Activated T-helper 17 cell treated with anti-CD3 and anti-CD28 coated beads, Interleukin-2, amount 50 U/mL, for 72 hours (primary cell): ENCODE measurements around the gene COQ10A. TPM values are rescaled to one million over a fixed set of nuclear protein-coding genes. Genes with fewer than 3 reads are reported as not detected.
"Not testable (repeated sequence)": the region's sequence is repeated elsewhere in the genome, so short reads cannot be mapped to it uniquely, and the experiment has no call there.

Experiments
- ATAC-seq: fragments of 150-1000 bp; cut with Tn5 transposase; replicated peaks from 2 replicates; pipeline ENCODE4 v1.10.0; 2021; ENCODE audit warnings: mild to moderate bottlenecking, moderate library complexity
- H3K27ac Mint-ChIP-seq: one replicate; pipeline ENCODE4 v1.8.0; 2022; ENCODE audit warnings: mixed read lengths
- H3K27me3 Mint-ChIP-seq: one replicate; pipeline ENCODE4 v1.8.0; 2022; ENCODE audit warnings: mixed read lengths
- H3K36me3 Mint-ChIP-seq: one replicate; pipeline ENCODE4 v1.8.0; 2022; ENCODE audit warnings: low read depth, mild to moderate bottlenecking, mixed read lengths
- H3K4me1 Mint-ChIP-seq: one replicate; pipeline ENCODE4 v1.8.0; 2022; ENCODE audit warnings: mixed read lengths
- H3K4me3 Mint-ChIP-seq: one replicate; pipeline ENCODE4 v1.8.0; 2022; ENCODE audit warnings: mild to moderate bottlenecking, mixed read lengths
- H3K9me3 Mint-ChIP-seq: one replicate; pipeline ENCODE4 v1.8.0; 2022; ENCODE audit warnings: mixed read lengths
- total RNA-seq, 2 donors: library from RNA; stranded (reverse); gene quantifications; one replicate each; pipeline ENCODE4 v1.2.3, GENCODE V29; 2022

The COQ10A gene
- total RNA-seq, 2 donors from 2014 or later, result 5.3 to 9.7 TPM

DNA sequence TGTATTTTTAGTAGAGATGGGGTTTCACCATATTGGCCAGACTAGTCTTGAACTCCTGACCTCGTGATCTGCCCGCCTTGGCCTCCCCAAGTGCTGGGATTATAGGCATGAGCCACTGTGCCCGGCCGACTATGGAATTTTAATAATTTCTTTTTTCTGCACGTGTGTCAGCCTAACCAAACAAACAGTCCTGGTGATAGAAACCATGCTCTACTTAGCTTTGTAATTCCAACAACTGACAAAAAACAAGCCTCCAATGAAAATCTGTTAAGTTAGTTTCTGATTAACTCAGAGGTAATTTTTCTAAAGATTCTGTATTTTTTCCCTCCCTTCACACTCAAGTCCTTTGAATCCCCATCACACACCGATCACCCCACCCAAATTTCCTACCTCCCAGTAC, 15.3 kb downstream of the COQ10A start:
- Mint-ChIP-seq H3K4me1 (no peaks in the 10 kb centered on the region), H3K27me3 (no peaks in the 10 kb centered on the region), H3K4me3 (no peak overlapping the region), H3K9me3 (no peaks in the 10 kb centered on the region), H3K27ac (peak overlapping the region; percentile 27), H3K36me3 (peaks cover 93% of the 10 kb centered on the region)
- no peak for ATAC-seq

- no peak overlapping the region for H3K4me3 Mint-ChIP-seq
Observed at GRCh38 chr12:56282579-56282978, 15.8 kb downstream of the COQ10A start.

GRCh38 chr12:56284263-56284662, 17.5 kb downstream of the COQ10A start:
- not testable (repeated sequence) for ATAC-seq

More at GRCh38 chr12:56282579-56282978, 15.8 kb downstream of the COQ10A start:
- peak overlapping the region; percentile 27 for H3K27ac Mint-ChIP-seq
- no peaks in the 10 kb centered on the region for H3K4me1 Mint-ChIP-seq
- ATAC-seq, result no peak
- H3K9me3 Mint-ChIP-seq, result no peaks in the 10 kb centered on the region
- no peaks in the 10 kb centered on the region for H3K27me3 Mint-ChIP-seq
- H3K36me3 Mint-ChIP-seq, result peaks cover 89% of the 10 kb centered on the region

DNA sequence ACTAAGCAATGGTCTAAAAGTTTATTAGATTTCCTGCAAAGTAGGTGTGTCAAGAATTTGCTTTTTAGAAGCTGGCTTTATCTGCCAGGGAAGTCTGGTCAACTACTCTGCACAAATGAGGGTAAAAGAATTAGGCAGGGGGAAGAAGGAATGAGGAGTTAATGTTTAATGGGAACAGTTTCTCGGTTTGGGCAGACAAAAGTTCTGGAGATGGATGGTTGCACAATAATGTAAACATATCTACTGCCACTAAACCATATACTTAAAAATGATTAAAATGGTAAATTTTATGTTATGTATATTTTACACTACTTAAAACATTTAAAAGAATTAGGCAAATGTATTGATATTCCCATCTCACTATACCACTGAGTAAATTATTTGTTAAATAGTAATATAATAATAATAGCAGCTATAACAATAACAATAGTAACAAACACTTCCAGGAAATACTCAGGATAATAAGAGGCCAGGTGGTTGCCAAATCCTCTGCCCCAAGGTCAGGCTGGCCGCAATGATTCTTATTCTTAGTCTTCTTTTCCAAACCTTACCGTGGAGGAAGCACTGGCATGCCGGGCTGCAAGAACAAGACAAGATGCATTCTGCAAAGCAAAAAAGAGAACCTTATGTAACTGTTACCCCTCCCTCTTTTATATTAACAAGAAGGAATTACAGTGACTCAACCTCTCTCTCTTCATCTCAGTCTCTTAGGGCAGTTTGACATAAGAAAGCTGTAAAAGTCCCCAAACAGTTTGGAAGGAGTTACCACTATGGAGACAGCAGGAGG, 19.5 kb downstream of the COQ10A start:
- no peaks in the 10 kb centered on the region for H3K27me3 Mint-ChIP-seq
- no peak for ATAC-seq
- no peak overlapping the region for H3K4me3 Mint-ChIP-seq
- H3K9me3 Mint-ChIP-seq, result no peaks in the 10 kb centered on the region
- H3K4me1 Mint-ChIP-seq, result peaks cover 2% of the 10 kb centered on the region
- peak overlapping the region; percentile 57 for H3K27ac Mint-ChIP-seq
- peaks cover 89% of the 10 kb centered on the region for H3K36me3 Mint-ChIP-seq

More at GRCh38 chr12:56284263-56284662, 17.5 kb downstream of the COQ10A start:
- not testable (repeated sequence) for H3K9me3 Mint-ChIP-seq, H3K27me3 Mint-ChIP-seq, H3K4me1 Mint-ChIP-seq, H3K4me3 Mint-ChIP-seq, H3K27ac Mint-ChIP-seq
- H3K36me3 Mint-ChIP-seq, result peaks cover 90% of the 10 kb centered on the region

DNA sequence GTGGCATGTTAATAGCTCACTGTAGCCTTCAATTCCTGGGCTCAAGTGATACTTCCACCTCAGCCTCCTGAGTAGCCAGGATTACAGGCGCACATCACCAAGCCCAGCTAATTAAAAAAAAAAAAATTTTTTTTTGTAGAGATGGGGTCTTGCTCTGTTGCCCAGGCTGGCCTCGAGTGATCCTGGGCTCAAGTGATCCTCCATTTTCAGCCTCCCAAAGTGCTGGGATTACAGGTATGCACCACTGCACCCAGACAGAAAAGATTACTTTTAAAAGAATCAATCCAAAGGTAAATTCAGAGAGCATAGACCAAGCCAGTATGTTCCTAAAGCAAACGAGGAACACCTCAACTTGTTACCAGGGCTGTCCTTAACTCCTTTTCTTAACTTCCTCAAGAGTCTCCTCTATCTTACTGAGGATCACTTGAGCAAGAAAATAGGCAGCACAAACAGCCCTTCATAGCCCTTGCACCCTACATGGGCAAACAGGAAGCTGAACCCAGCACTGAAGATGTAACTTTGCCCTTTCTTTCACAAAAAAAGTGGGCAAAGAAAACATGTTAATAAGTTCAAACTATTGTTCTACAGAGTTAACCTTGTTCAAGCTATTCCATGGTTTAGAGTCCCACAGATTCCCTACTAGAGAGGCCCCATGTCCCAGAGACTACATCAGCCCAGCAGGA, 22.1 kb downstream of the COQ10A start:
- ATAC-seq, result no peak
- no peak overlapping the region for H3K4me3 Mint-ChIP-seq
- no peak overlapping the region for H3K27ac Mint-ChIP-seq
- no peaks in the 10 kb centered on the region for H3K9me3 Mint-ChIP-seq
- peaks cover 12% of the 10 kb centered on the region for H3K4me1 Mint-ChIP-seq
- H3K36me3 Mint-ChIP-seq, result peaks cover 84% of the 10 kb centered on the region
- no peaks in the 10 kb centered on the region for H3K27me3 Mint-ChIP-seq

GRCh38 chr12:56293795-56294194, 27.1 kb downstream of the COQ10A start:
- H3K27ac Mint-ChIP-seq, result no peak overlapping the region
- H3K27me3 Mint-ChIP-seq, result no peaks in the 10 kb centered on the region
- no peak for ATAC-seq
- H3K9me3 Mint-ChIP-seq, result no peaks in the 10 kb centered on the region
- H3K36me3 Mint-ChIP-seq, result peaks cover 88% of the 10 kb centered on the region
- no peak overlapping the region for H3K4me3 Mint-ChIP-seq
- peaks cover 28% of the 10 kb centered on the region for H3K4me1 Mint-ChIP-seq

GRCh38 chr12:56296295-56296694, 29.6 kb downstream of the COQ10A start:
- Mint-ChIP-seq H3K36me3 (peaks cover 76% of the 10 kb centered on the region), H3K4me1 (peaks cover 32% of the 10 kb centered on the region), H3K9me3 (no peaks in the 10 kb centered on the region), H3K27ac (no peak overlapping the region), H3K27me3 (no peaks in the 10 kb centered on the region), H3K4me3 (peak overlapping the region; percentile 81)
- ATAC-seq, result no peak

GRCh38 chr12:56297400-56297799, 30.7 kb downstream of the COQ10A start:
- Mint-ChIP-seq H3K27ac (peak overlapping the region; percentile 25), H3K36me3 (peaks cover 67% of the 10 kb centered on the region), H3K4me1 (peaks cover 28% of the 10 kb centered on the region), H3K4me3 (peak overlapping the region; percentile 81), H3K9me3 (no peaks in the 10 kb centered on the region), H3K27me3 (no peaks in the 10 kb centered on the region)
- ATAC-seq, result no peak

DNA sequence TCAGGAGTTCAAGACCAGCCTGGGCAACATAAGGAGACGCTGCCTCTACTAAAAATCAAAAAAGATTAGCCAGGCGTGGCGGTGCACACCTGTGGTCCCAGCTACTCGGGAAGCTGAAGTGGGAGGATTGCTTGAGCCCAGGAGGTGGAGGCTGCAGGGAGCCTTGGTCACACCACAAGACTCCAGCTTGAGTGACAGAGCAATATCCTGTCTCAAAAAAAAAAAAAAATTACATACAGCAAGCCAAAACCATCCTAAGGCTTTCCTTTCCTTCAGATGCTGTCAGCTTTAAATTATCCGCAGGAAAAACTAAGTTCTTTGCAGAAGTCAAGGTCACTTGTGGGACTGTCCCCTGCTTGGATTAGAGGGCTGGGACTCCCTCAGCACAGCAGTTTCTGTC, 32.1 kb downstream of the COQ10A start:
- Mint-ChIP-seq H3K4me1 (peaks cover 23% of the 10 kb centered on the region), H3K4me3 (peak overlapping the region; percentile 81), H3K27ac (peak overlapping the region; percentile 89), H3K27me3 (no peaks in the 10 kb centered on the region), H3K36me3 (peaks cover 56% of the 10 kb centered on the region), H3K9me3 (no peaks in the 10 kb centered on the region)
- no peak for ATAC-seq

DNA sequence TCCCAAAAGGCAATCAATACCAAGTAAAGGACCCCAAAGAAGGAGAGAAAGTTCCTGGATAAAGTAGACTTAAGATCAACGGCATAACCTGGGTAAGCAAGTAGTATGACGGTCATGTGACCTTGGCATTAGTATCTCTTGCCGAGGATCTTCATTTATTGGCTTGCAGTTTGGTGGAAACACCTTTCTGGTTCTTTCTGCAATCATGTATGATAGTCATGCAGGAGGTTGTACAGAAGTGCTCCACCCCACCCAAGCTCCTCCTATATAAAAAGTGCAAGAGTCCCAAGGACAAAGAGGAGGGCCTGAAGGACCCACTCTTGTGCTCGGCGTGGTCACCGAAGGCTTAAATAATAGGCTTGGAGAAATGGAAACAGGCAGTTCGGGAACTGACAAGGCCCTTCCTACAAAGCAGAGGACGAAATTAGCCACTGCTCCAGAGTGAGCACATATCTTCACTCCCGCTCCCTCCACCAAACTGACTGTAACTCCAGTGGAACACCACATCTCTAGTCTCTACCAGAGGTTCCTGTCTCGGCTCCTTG, 32.6 kb downstream of the COQ10A start:
- H3K4me3 Mint-ChIP-seq, result peak overlapping the region; percentile 81
- H3K27me3 Mint-ChIP-seq, result no peaks in the 10 kb centered on the region
- peaks cover 56% of the 10 kb centered on the region for H3K36me3 Mint-ChIP-seq
- ATAC-seq, result peak; percentile 2
- no peaks in the 10 kb centered on the region for H3K9me3 Mint-ChIP-seq
- H3K27ac Mint-ChIP-seq, result peak overlapping the region; percentile 89
- peaks cover 23% of the 10 kb centered on the region for H3K4me1 Mint-ChIP-seq

- peaks cover 23% of the 10 kb centered on the region for H3K4me1 Mint-ChIP-seq
- H3K27ac Mint-ChIP-seq, result peak within 1 kb of the TSS; percentile 89
- H3K27me3 Mint-ChIP-seq, result no peaks in the 10 kb centered on the region
- no peaks in the 10 kb centered on the region for H3K9me3 Mint-ChIP-seq
- H3K4me3 Mint-ChIP-seq, result peak within 1 kb of the TSS; percentile 81
- peak; percentile 99 for ATAC-seq
- peaks cover 58% of the 10 kb centered on the region for H3K36me3 Mint-ChIP-seq
Observed at GRCh38 chr12:56299853-56300643, 33.3 kb downstream of the COQ10A start, which contains the start of gene CS. TSS of gene CS (minus strand) at chr12:56300330. CDS start at chr12:56300201, 129 bp downstream.

GRCh38 chr12:56300644-56301464, 34.1 kb downstream of the COQ10A start:
- H3K9me3 Mint-ChIP-seq, result no peaks in the 10 kb centered on the region
- peaks cover 23% of the 10 kb centered on the region for H3K4me1 Mint-ChIP-seq
- H3K4me3 Mint-ChIP-seq, result peak overlapping the region; percentile 81
- no peaks in the 10 kb centered on the region for H3K27me3 Mint-ChIP-seq
- peak overlapping the region; percentile 89 for H3K27ac Mint-ChIP-seq
- ATAC-seq, result peak; percentile 1
- peaks cover 57% of the 10 kb centered on the region for H3K36me3 Mint-ChIP-seq

GRCh38 chr12:56304276-56304675, 37.5 kb downstream of the COQ10A start:
- no peaks in the 10 kb centered on the region for H3K27me3 Mint-ChIP-seq
- H3K4me3 Mint-ChIP-seq, result no peak overlapping the region
- no peaks in the 10 kb centered on the region for H3K9me3 Mint-ChIP-seq
- peaks cover 49% of the 10 kb centered on the region for H3K36me3 Mint-ChIP-seq
- ATAC-seq, result no peak
- peaks cover 7% of the 10 kb centered on the region for H3K4me1 Mint-ChIP-seq
- H3K27ac Mint-ChIP-seq, result no peak overlapping the region
